CD4-positive, alpha-beta T cell (primary cell): ENCODE data around the gene B4GALT5. TPM values are rescaled to one million over a fixed set of nuclear protein-coding genes. Genes with fewer than 3 reads are reported as not detected.
"Not testable (repeated sequence)": the region's sequence is repeated elsewhere in the genome, so short reads cannot be mapped to it uniquely, and the experiment has no call there.

ENCODE experiments used
- ATAC-seq: fragments of 200-7000 bp; cut with Tn5 transposase; one replicate; pipeline ENCODE4 v1.10.0; 2022; ENCODE audit warnings: mild to moderate bottlenecking; ENCODE audit not compliant: poor library complexity
- CTCF ChIA-PET: fragments of 350-600 bp; sonication (Branson Sonifier 250); formaldehyde crosslinking; loops from one replicate; lab custom pipeline; 2021; ENCODE audit warnings: antibody characterized with exemption, inconsistent platforms; lab: Charles Lee
- POLR2A ChIA-PET: fragments of 350-600 bp; sonication (Branson Sonifier 250); formaldehyde crosslinking; loops from one replicate; lab custom pipeline; 2021; ENCODE audit warnings: antibody characterized with exemption, inconsistent platforms; lab: Charles Lee
- DNase-seq, 14 experiments: peaks; one replicate each; pipeline ENCODE4 v3.0.0-alpha.2; 2013 to 2020; ENCODE audit warnings: mixed read lengths in 2 of 14
- H3K27ac ChIP-seq, 2 donors: one replicate each; pipeline versions ENCODE4 v1.5.1 to v1.7.0; 2013; ENCODE audit warnings: low read length in 2 of 2, low read depth in 1 of 2, mild to moderate bottlenecking in 1 of 2
- H3K27me3 ChIP-seq, 2 experiments: 1 replicate in 1 of 2; 2 replicates in 1 of 2; pipeline versions ENCODE4 v1.6.1 to v1.7.0; 2013; ENCODE audit warnings: low read length in 2 of 2, control low read depth in 1 of 2, mild to moderate bottlenecking in 1 of 2, moderate library complexity in 1 of 2; ENCODE audit not compliant: insufficient read depth in 2 of 2, control insufficient read depth in 1 of 2
- H3K36me3 ChIP-seq: one replicate; pipeline ENCODE4 v1.6.1; 2013; ENCODE audit warnings: low read length, control low read depth; ENCODE audit not compliant: insufficient read depth
- H3K4me1 ChIP-seq: one replicate; pipeline ENCODE4 v1.6.1; 2013; ENCODE audit warnings: low read length, control low read depth; ENCODE audit not compliant: insufficient read depth
- H3K4me3 ChIP-seq: one replicate; pipeline ENCODE4 v1.5.1; 2013; ENCODE audit warnings: mild to moderate bottlenecking, low read length, moderate library complexity
- H3K9me3 ChIP-seq, 2 experiments: 1 replicate in 1 of 2; 2 replicates in 1 of 2; pipeline versions ENCODE4 v1.6.1 to v1.7.0; 2013; ENCODE audit warnings: low read length in 2 of 2, mild to moderate bottlenecking in 2 of 2, control low read depth in 1 of 2, moderate library complexity in 1 of 2; ENCODE audit not compliant: control insufficient read depth in 1 of 2, insufficient read depth in 1 of 2
- H3K27ac Mint-ChIP-seq: one replicate; pipeline ENCODE4 v1.8.0; 2020; ENCODE audit warnings: mixed read lengths
- H3K27me3 Mint-ChIP-seq: one replicate; pipeline ENCODE4 v1.8.0; 2021; ENCODE audit warnings: mixed read lengths
- H3K36me3 Mint-ChIP-seq: one replicate; pipeline ENCODE4 v1.8.0; 2021; ENCODE audit warnings: low read depth, mixed read lengths
- H3K4me1 Mint-ChIP-seq: one replicate; pipeline ENCODE4 v1.8.0; 2021; ENCODE audit warnings: low read depth, mixed read lengths
- H3K4me3 Mint-ChIP-seq: one replicate; pipeline ENCODE4 v1.8.0; 2020; ENCODE audit warnings: mild to moderate bottlenecking, mixed read lengths
- H3K9me3 Mint-ChIP-seq: one replicate; pipeline ENCODE4 v1.8.0; 2020; ENCODE audit warnings: mixed read lengths
- CTCF ChIP-seq: fragments of 200-600 bp; IDR thresholded peaks from one replicate; pipeline ENCODE4 v1.8.0; 2022; ENCODE audit warnings: antibody characterized with exemption, mild to moderate bottlenecking
- intact Hi-C, 2 experiments: fragments of 100-400 bp; cut with DNase I in 1 of 2; cut with micrococcal nuclease in 1 of 2; formaldehyde crosslinking; loops; one replicate each; pipeline versions ENCODE4 v1.15.1 to v1.9.0; 2023 to 2025; cut with DNase I, micrococcal nuclease
- total RNA-seq, 174 experiments: library from RNA in 2 of 174; stranded (reverse) in 2 of 174; gene quantifications; one replicate each; pipeline ENCODE4 v1.2.3 and lab custom pipeline; 2021 to 2026

B4GALT5 gene
- total RNA-seq, 2 experiments from 2014 or later = 3.1 to 3.2 TPM

GRCh38 chr20:49627329-49627761 is 86.3 kb downstream of the B4GALT5 start:
- Mint-ChIP-seq H3K27me3 (peaks cover 4% of the 10 kb centered on the region), H3K9me3 (peaks cover 3% of the 10 kb centered on the region), H3K4me3 (no peak overlapping the region), H3K4me1 (no peaks in the 10 kb centered on the region), H3K36me3 (no peaks in the 10 kb centered on the region), H3K27ac (no peak overlapping the region)
- intact Hi-C loops = no loop called here
- ChIA-PET POLR2A (no interaction called here), CTCF (interaction anchor here (0.9 kb wide), 1 partner anchor 22 kb away, joined by 3 read pairs; no protein-coding TSS in a partner anchor)
- Histone ChIP-seq H3K9me3 (peaks cover 2 to 12% of the 10 kb centered on the region in 2 experiments), H3K36me3 (no peaks in the 10 kb centered on the region), H3K27ac (no peak overlapping the region), H3K4me1 (no peaks in the 10 kb centered on the region), H3K4me3 (no peak overlapping the region), H3K27me3 (no peaks in the 10 kb centered on the region)
- TF ChIP-seq CTCF = no peak
- DNase-seq (no peak), ATAC-seq (no peak)

GRCh38 chr20:49624988-49625387 is 88.7 kb downstream of the B4GALT5 start:
- H3K27me3 Mint-ChIP-seq = peaks cover 10% of the 10 kb centered on the region
- intact Hi-C loops, H3K4me3 Mint-ChIP-seq, H3K4me3 ChIP-seq, POLR2A ChIA-PET, ATAC-seq, H3K27ac Mint-ChIP-seq, H3K27me3 ChIP-seq, H3K27ac ChIP-seq, H3K36me3 ChIP-seq, DNase-seq, H3K4me1 Mint-ChIP-seq, H3K4me1 ChIP-seq, H3K36me3 Mint-ChIP-seq, H3K9me3 Mint-ChIP-seq, CTCF ChIA-PET: not testable (repeated sequence)
- peaks cover 6 to 12% of the 10 kb centered on the region in 2 experiments for H3K9me3 ChIP-seq

- Mint-ChIP-seq H3K36me3 (no peaks in the 10 kb centered on the region), H3K4me3 (no peak overlapping the region), H3K27ac (no peak overlapping the region), H3K27me3 (peaks cover 10% of the 10 kb centered on the region), H3K9me3 (peaks cover 3% of the 10 kb centered on the region), H3K4me1 (no peaks in the 10 kb centered on the region)
- ChIA-PET CTCF (no interaction called here), POLR2A (no interaction called here)
- Histone ChIP-seq H3K4me3 (no peak overlapping the region), H3K27ac (no peak overlapping the region), H3K9me3 (peaks cover 6 to 12% of the 10 kb centered on the region in 2 experiments), H3K4me1 (peaks cover 2% of the 10 kb centered on the region), H3K36me3 (no peaks in the 10 kb centered on the region), H3K27me3 (no peaks in the 10 kb centered on the region)
- intact Hi-C loops = no loop called here
- DNase-seq (no peak), ATAC-seq (no peak)
- TF ChIP-seq CTCF = no peak
Measured at GRCh38 chr20:49624317-49624716, 89.4 kb downstream of the B4GALT5 start.

GRCh38 chr20:49622243-49622642 is 91.4 kb downstream of the B4GALT5 start:
- ATAC-seq (no peak), DNase-seq (no peak)
- TF ChIP-seq CTCF = no peak
- ChIA-PET CTCF (no interaction called here), POLR2A (no interaction called here)
- intact Hi-C loops = no loop called here
- Histone ChIP-seq H3K27ac (no peak overlapping the region), H3K27me3 (no peaks in the 10 kb centered on the region), H3K9me3 (peaks cover 4 to 6% of the 10 kb centered on the region in 2 experiments), H3K4me1 (peaks cover 2% of the 10 kb centered on the region), H3K36me3 (no peaks in the 10 kb centered on the region), H3K4me3 (no peak overlapping the region)
- Mint-ChIP-seq H3K36me3 (no peaks in the 10 kb centered on the region), H3K27ac (no peak overlapping the region), H3K27me3 (peaks cover 10% of the 10 kb centered on the region), H3K4me1 (no peaks in the 10 kb centered on the region), H3K9me3 (no peaks in the 10 kb centered on the region), H3K4me3 (no peak overlapping the region)
